ENCODE results near the gene ZPBP.

DNA sequence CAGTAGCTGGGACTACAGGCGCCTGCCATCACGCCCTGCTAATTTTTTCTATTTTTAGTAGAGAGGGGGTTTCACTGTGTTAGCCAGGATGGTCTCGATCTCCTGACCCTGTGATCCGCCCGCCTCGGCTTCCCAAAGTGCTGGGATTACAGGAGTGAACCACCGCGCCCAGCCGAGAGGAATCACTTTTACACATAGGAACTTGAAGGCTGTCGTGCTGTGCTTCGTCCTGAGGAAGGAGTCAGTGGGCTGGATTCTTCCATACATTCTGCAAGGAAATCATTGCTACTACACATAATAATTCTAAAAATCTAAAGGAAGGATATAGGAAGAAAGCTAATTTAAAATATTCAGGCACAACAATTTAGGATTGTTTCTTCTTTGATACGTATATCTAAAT lies 48.8 kb upstream of the ZPBP start:
- TF ChIP-seq, protein P1, sequence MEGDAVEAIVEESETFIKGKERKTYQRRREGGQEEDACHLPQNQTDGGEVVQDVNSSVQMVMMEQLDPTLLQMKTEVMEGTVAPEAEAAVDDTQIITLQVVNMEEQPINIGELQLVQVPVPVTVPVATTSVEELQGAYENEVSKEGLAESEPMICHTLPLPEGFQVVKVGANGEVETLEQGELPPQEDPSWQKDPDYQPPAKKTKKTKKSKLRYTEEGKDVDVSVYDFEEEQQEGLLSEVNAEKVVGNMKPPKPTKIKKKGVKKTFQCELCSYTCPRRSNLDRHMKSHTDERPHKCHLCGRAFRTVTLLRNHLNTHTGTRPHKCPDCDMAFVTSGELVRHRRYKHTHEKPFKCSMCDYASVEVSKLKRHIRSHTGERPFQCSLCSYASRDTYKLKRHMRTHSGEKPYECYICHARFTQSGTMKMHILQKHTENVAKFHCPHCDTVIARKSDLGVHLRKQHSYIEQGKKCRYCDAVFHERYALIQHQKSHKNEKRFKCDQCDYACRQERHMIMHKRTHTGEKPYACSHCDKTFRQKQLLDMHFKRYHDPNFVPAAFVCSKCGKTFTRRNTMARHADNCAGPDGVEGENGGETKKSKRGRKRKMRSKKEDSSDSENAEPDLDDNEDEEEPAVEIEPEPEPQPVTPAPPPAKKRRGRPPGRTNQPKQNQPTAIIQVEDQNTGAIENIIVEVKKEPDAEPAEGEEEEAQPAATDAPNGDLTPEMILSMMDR (IDR thresholded peaks at IDR 0.05; ENCODE audit: extremely low read depth in 1 of 2, insufficient read depth in 1 of 2, low read depth in 1 of 2, low read length in 2 of 2), result no peak
- TF ChIP-seq EZH2 (IDR thresholded peaks at IDR 0.05; ENCODE audit: borderline replicate concordance, low read depth, low read length, severe bottlenecking) (no peak), POLR2A (IDR thresholded peaks at IDR 0.05; ENCODE audit: low read depth, low read length) (no peak), POLR2AphosphoS5 (IDR thresholded peaks at IDR 0.05; ENCODE audit: insufficient read depth, low read depth, low read length) (no peak), JUN (IDR thresholded peaks at IDR 0.05; ENCODE audit: borderline replicate concordance, insufficient read depth, insufficient read length, low read depth) (no peak), MYC (IDR thresholded peaks at IDR 0.05; ENCODE audit: low read depth, low read length) (no peak)
- TF ChIP-seq, protein P2, sequence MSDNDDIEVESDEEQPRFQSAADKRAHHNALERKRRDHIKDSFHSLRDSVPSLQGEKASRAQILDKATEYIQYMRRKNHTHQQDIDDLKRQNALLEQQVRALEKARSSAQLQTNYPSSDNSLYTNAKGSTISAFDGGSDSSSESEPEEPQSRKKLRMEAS (IDR thresholded peaks at IDR 0.05; ENCODE audit: insufficient read depth, insufficient read length), result no peak

Data from endothelial cell of umbilical vein (primary cell).